ENCODE results near the gene ATMIN.

The ATMIN gene

GRCh38 chr16:81035398-81035974 lies at the start of gene ATMIN:
ATMIN (plus strand) TSS chr16:81035842; CDS start chr16:81035871, 29 bp downstream.
- no peaks in the 10 kb centered on the region for H3K27me3 ChIP-seq
- peak within 1 kb of the TSS; percentile 57 for H3K27ac ChIP-seq
- H3K36me3 ChIP-seq = peaks cover 6% of the 10 kb centered on the region
- peak within 1 kb of the TSS; percentile 65 to 69 for H3K4me3 ChIP-seq (ENCODE audit: low read depth in 1 of 2, low read length in 1 of 2)
- peak; percentile 98 for TF ChIP-seq CTCF (IDR thresholded peaks at IDR 0.05)
- H3K9me3 ChIP-seq = no peaks in the 10 kb centered on the region
- peaks cover 15% of the 10 kb centered on the region in 2 experiments for H3K4me1 ChIP-seq (ENCODE audit: control insufficient read depth in 1 of 2, insufficient read depth in 1 of 2, low read depth in 1 of 2, low read length in 1 of 2)

GRCh38 chr16:80986557-80986956 lies 49.1 kb upstream of the ATMIN start:
- H3K27me3 ChIP-seq = no peaks in the 10 kb centered on the region
- no peak overlapping the region for H3K27ac ChIP-seq
- H3K4me1 ChIP-seq (ENCODE audit: control insufficient read depth in 1 of 2, insufficient read depth in 1 of 2, low read depth in 1 of 2, low read length in 1 of 2) = no peaks in the 10 kb centered on the region

GRCh38 chr16:80988756-80989155 lies 46.9 kb upstream of the ATMIN start:
- H3K4me1 ChIP-seq (ENCODE audit: control insufficient read depth in 1 of 2, insufficient read depth in 1 of 2, low read depth in 1 of 2, low read length in 1 of 2) = no peaks in the 10 kb centered on the region
- no peaks in the 10 kb centered on the region for H3K27me3 ChIP-seq
- H3K36me3 ChIP-seq = no peaks in the 10 kb centered on the region
- no peak for TF ChIP-seq CTCF (IDR thresholded peaks at IDR 0.05)
- no peak overlapping the region for H3K27ac ChIP-seq
- no peak overlapping the region for H3K4me3 ChIP-seq (ENCODE audit: low read depth in 1 of 2, low read length in 1 of 2)
- no peaks in the 10 kb centered on the region for H3K9me3 ChIP-seq

More at GRCh38 chr16:80986557-80986956, 49.1 kb upstream of the ATMIN start:
- no peaks in the 10 kb centered on the region for H3K9me3 ChIP-seq
- no peak overlapping the region for H3K4me3 ChIP-seq (ENCODE audit: low read depth in 1 of 2, low read length in 1 of 2)
- H3K36me3 ChIP-seq = no peaks in the 10 kb centered on the region
- no peak for TF ChIP-seq CTCF (IDR thresholded peaks at IDR 0.05)

GRCh38 chr16:80989801-80990200 lies 45.8 kb upstream of the ATMIN start:
- Histone ChIP-seq H3K4me1 (ENCODE audit: control insufficient read depth in 1 of 2, insufficient read depth in 1 of 2, low read depth in 1 of 2, low read length in 1 of 2) (no peaks in the 10 kb centered on the region), H3K4me3 (ENCODE audit: low read depth in 1 of 2, low read length in 1 of 2) (no peak overlapping the region)
- TF ChIP-seq CTCF (IDR thresholded peaks at IDR 0.05) = no peak

GRCh38 chr16:80990577-80990976 lies 45.1 kb upstream of the ATMIN start:
- H3K9me3 ChIP-seq = no peaks in the 10 kb centered on the region
- H3K27me3 ChIP-seq = no peaks in the 10 kb centered on the region
- no peak for TF ChIP-seq CTCF (IDR thresholded peaks at IDR 0.05)
- H3K36me3 ChIP-seq = no peaks in the 10 kb centered on the region
- no peak overlapping the region for H3K27ac ChIP-seq
- no peak overlapping the region for H3K4me3 ChIP-seq (ENCODE audit: low read depth in 1 of 2, low read length in 1 of 2)
- H3K4me1 ChIP-seq (ENCODE audit: control insufficient read depth in 1 of 2, insufficient read depth in 1 of 2, low read depth in 1 of 2, low read length in 1 of 2) = no peaks in the 10 kb centered on the region

More at GRCh38 chr16:80989801-80990200, 45.8 kb upstream of the ATMIN start:
- Histone ChIP-seq H3K9me3 (no peaks in the 10 kb centered on the region), H3K36me3 (no peaks in the 10 kb centered on the region), H3K27ac (no peak overlapping the region), H3K27me3 (no peaks in the 10 kb centered on the region)
